ENCODE data around the gene FADS1.
A peak's percentile ranks its signal among the peaks of the same experiment; 100 is the strongest.

Gene FADS1

GRCh38 chr11:61816736-61817455 is at the start of gene FADS1:
Gene FADS1 (minus strand): TSS chr11:61817003. CDS start chr11:61816929, 74 bp downstream.
- peak; percentile 96 for DNase-seq

- DNase-seq, result no peak
These were observed 49.6 kb upstream of the FADS1 start for GRCh38 chr11:61866231-61866957.

GRCh38 chr11:61864814-61865775 is 48.3 kb upstream of the FADS1 start:
- no peak for DNase-seq

GRCh38 chr11:61863548-61864081 is 46.8 kb upstream of the FADS1 start:
- DNase-seq, result no peak

- no peak for DNase-seq
These were observed 46.1 kb upstream of the FADS1 start for GRCh38 chr11:61862714-61863547.

- DNase-seq, result no peak
These were observed 44.8 kb upstream of the FADS1 start for GRCh38 chr11:61861634-61862033.

GRCh38 chr11:61860054-61860903 is 43.5 kb upstream of the FADS1 start:
- no peak for DNase-seq

- DNase-seq, result no peak
These were observed 39.3 kb upstream of the FADS1 start for GRCh38 chr11:61855939-61856680.

GRCh38 chr11:61854966-61855714 is 38.3 kb upstream of the FADS1 start:
- no peak for DNase-seq

GRCh38 chr11:61854206-61854895 is 37.5 kb upstream of the FADS1 start:
- no peak for DNase-seq

- no peak for DNase-seq
These were observed 36.9 kb upstream of the FADS1 start for GRCh38 chr11:61853698-61854169.

- DNase-seq, result no peak
These were observed 35.1 kb upstream of the FADS1 start for GRCh38 chr11:61851900-61852295.

GRCh38 chr11:61851113-61851899 is 34.5 kb upstream of the FADS1 start:
- DNase-seq, result no peak

GRCh38 chr11:61850687-61851086 is 33.9 kb upstream of the FADS1 start:
- DNase-seq, result no peak

- no peak for DNase-seq
These were observed 31.8 kb upstream of the FADS1 start for GRCh38 chr11:61848631-61849030.

- DNase-seq, result no peak
These were observed 31.2 kb upstream of the FADS1 start for GRCh38 chr11:61847914-61848581.

- no peak for DNase-seq
These were observed 29.7 kb upstream of the FADS1 start for GRCh38 chr11:61846362-61847020.

Data from NCI-H2171 treated with DMSO at 0.1 percent for 48 hours (cell line).